ENCODE measurements around the gene RYR3.

RYR3 gene

DNA sequence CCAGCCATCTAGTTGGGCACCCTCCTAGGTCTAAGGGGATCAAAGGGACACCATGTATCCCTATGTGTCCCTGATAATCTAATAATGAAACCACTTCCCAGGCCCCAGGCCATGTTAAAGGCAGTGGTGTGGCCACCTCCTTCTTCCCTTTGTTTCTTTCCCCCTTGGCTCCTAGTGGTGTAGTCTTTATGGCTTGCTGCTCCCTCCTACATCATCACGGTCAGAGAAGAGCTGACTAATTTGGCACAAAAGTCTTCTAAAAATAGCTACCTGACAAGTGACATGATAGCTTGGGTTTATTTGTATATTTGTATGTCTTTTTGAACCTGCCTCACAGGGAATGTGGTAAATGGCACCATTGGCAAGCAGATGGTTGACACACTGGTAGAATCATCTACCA lies 526.5 kb downstream of the RYR3 start:
- no peak for DNase-seq (ENCODE audit: low spot score)

DNA sequence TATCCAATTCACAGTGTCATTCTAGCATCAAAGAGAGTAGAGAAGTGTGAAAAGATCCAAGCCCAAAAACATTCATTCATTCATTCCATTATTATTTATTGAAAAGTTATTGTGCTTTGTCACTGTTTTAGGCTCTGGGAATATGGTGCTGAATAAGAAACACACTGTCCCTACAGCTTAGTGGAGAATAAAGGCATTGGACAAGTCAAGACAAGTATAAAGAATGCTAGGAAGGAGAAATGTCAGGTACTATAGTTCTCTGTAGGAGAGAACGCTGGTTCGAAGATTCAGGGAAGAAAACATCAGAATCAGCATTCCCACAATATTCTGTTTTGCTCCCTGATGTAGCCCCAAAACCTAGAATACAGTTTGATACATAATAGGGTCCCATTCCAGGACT lies 528.8 kb downstream of the RYR3 start:
- no peak for DNase-seq (ENCODE audit: low spot score)

DNA sequence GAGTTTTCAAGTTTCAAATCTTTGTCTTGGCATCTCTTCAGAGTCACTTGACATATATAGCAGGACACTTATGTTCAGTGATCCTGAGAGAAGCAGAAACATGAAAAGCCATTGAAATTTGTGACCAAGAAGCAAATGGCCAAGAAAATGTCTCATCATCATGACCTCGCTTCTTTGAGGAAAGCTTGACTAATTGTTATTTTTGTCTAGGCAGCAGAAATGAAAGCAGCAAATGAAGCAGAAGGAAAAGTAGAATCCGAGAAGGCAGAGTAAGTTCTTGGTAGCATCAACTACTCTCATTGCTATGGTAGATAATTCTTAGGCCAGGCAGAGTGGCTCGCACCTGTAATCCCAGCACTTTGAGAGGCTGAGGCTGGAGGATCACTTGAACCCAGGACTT lies 529.8 kb downstream of the RYR3 start:
- DNase-seq (ENCODE audit: low spot score) = no peak

DNA sequence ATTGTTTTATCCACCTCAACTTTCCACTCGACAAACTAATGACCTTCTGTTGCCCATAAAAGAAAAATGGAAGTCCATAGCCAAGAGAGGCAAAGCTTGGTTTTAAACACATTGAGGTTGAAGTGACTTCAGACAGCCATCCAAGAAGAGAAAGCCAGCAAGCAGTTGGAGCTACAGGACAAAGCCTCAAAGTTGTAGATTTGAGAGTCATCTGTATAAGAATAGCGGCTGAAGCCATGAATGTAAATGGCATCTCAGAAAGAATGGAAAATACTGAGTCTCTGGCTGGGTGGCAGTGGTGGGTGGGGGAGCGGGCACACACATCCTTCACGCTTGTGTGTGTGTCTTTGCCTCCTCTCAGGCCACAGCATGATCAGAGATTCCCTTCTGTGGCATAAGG lies 533.4 kb downstream of the RYR3 start:
- no peak for DNase-seq (ENCODE audit: low spot score)

DNA sequence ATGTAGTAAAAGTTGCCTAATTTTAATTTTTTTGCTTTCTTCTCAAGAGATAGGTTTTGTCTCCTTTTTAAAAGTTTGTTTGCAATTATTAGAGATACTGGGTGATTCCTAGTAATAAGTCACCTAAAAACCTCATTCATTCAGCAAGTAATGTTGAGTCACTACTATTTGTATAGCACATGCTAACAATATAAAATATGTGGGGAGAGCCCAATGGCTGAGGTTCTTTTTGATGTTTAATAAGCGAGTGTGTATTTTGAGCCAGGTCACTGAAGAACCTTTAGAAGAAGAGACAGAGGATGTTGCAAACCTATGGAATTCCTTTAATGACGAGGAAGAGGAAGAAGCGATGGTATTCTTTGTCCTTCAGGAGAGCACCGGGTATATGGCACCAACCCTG lies 533.8 kb downstream of the RYR3 start:
- DNase-seq (ENCODE audit: low spot score) = no peak

DNA sequence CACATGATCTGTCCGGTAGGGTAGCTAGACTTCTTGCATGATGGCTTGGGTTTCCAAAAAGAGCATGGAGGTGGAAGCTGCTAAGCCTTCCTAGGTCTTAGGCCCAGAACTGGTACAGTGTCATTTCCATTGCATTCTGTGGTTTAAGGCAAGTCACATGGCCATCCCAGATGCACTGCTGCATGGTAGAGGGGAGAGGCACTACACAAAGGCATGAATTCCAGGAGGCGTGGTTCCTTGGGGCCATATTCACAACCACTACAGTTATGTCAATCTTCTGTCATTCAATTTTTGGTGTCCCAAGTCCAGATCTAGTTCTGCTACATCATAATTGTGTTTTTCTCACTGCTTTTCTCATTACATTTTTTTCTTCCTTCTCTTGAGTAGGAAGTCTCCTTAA lies 535.4 kb downstream of the RYR3 start:
- DNase-seq (ENCODE audit: low spot score) = no peak

DNA sequence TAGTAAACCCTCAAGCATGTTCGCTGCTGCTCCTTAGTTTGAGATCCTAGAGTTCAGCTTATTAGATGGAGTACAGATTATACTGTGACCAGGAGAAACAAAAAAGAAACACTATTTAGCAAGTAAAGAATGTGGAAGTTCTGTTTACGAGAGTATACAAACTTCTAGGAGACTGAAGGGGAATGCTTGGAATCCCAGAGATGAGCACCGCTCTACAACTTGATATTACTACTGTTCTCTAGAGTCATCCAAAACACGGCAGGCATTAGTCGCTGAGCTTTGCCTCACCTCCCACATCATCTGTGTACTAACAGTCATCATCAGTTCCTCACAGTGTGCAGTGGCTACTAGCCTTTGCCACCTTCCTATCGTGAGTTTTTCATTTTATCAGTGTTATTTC lies 536.1 kb downstream of the RYR3 start:
- DNase-seq (ENCODE audit: low spot score) = no peak

DNA sequence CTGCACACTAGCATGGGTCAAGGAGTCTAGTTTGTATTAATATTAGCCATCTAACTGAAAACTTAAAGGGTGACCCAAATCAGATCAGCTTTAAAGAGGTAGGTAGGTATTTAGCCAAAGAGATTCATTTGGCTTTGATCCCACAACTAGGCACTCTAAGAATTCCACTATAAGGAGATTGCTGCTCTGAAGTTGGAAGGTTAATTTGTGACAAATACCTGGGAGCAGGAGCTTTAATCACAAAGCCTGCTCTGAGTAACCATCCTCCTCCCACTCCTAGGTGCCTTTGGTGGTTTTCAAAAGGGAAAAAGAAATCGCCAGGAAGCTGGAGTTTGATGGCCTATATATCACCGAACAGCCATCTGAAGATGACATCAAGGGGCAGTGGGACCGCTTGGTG lies 537.2 kb downstream of the RYR3 start:
- DNase-seq (ENCODE audit: low spot score) = no peak

DNA sequence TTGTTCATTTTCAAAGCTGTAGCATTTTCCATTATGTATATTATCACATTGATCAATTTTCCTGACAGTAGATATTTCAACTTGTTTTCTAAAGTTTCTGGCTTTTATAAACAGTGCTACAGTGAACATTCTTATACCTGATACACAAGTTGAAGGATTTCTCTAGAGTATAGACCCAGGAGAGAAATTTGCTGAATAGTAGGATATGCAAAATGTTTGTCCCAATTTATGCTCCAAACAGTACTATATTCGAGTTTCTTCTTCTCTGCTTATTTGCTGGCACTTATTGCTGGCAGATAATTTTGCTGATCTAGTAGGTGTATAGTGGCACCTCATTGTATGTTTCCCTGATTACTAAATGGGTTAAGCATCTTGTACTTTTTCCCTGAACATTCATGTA lies 540.3 kb downstream of the RYR3 start:
- DNase-seq (ENCODE audit: low spot score) = no peak

DNA sequence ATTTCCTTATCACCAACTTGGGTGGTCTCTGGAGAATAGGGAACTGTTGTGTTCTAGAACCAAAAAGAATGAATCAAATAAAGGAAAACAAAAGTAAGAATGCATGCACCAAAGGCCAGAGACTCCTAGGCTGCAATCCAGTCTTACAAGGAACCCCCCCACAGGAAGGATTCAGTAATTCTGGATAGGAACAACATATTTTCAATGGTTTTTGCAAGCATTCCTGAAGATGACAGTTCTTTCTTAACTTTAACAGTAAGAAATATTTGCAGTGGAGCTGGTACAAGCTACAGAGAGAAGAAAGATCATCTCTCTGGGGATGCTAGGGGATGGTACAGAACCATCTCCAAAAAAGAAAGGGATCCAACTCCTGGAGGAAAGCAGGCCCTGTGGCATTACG lies 541.3 kb downstream of the RYR3 start:
- DNase-seq (ENCODE audit: low spot score) = no peak

DNA sequence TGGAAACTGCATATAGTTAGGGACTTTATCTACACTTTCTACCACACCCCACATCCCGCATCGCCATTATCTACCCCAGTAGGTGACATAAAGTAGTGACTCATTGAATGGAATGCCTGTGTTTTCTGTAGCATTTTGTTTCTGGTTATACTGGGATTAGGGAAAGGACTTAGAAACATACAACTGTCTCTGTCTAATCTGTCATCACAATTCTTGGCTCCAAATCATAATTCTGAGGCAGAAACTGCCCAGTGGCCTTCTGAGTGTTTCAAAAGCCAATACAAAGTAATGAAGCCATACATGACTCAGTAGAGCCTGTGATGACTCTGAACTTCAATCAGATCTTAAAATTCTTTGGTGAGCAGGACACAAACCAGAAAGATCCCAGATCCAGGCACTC lies 541.8 kb downstream of the RYR3 start:
- peak; percentile 2 for DNase-seq (ENCODE audit: low spot score)

DNA sequence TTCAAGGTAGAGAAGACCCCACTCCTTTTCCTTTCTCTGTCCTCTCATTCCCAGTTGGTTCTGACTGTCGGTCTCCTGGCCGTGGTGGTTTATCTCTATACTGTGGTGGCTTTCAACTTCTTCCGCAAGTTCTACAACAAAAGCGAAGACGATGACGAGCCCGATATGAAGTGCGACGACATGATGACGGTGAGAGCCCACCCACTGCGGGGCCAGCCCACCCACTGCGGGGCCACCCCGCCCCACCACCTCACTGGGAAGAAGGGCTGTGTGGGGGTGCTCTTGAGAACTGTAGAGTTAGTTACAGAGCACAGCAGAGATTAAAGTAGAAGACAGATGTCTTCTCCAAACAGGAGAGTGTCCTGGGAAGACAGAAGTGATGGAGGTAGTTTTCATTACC lies 547.0 kb downstream of the RYR3 start:
- DNase-seq (ENCODE audit: low spot score) = no peak

DNA sequence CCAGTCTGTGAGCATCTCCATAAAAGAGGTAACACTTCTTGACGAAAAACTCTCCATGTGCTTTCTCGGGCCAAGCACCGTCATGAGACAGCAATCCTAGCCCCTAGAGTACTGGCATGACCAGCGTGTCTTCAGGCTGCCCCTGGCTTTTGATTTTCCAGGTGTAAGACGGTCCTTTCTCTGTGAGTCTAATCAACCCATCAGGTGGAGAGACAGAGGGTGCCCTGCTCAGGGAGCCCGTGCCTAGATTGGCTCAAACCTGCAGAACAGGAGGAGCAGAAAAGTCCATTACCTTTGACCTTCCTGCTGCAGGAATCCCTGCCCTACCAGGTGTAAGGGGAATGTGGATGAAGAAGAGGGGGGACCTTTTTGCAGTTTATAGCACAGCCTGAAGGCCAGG lies 548.1 kb downstream of the RYR3 start:
- DNase-seq (ENCODE audit: low spot score) = no peak

DNA sequence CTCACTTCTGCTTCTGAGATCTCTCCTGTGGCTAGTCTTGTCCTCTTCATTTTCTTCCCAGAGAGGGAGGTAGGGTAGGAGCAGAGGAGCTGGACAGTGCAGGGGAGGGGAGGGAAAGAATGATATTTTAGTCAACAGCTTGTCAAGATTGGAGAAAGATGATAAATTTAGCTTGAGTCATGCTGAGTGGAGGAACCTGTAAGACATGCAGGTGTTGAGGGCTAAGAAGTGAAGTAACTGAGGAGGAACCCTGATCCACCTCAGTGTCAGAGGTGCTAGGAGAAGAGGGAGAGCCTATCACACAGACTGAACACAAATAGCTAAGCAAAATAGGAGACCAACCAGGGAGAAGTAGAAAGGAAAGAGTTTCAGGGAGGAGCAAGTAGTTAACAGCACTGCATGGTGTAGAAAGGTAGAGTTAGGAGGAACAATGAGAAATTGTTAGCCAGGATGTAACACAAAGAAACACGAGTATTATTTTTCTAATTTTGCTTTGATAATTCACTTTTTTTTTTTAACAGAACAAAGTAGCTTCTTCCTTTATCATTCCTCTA lies 549.3 kb downstream of the RYR3 start:
- DNase-seq (ENCODE audit: low spot score) = no peak

DNA sequence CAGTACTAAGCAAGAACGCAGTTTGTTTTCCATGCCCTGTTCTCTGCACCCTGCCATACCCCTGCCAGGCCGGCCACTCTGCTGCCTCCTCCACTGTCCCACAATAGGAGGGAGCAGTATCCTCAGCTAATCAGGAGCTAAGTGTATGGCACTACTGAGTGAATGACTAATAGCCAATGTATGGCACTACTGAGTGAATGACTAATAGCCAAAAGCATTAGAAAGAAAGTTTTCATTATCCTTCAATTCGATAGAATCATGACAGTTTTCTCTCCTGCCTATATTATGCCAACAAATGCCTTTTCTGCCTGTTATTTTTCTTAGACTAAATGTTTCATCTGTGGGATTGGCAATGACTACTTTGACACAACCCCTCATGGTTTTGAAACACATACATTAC lies 550.0 kb downstream of the RYR3 start:
- DNase-seq (ENCODE audit: low spot score) = peak; percentile 38

DNA sequence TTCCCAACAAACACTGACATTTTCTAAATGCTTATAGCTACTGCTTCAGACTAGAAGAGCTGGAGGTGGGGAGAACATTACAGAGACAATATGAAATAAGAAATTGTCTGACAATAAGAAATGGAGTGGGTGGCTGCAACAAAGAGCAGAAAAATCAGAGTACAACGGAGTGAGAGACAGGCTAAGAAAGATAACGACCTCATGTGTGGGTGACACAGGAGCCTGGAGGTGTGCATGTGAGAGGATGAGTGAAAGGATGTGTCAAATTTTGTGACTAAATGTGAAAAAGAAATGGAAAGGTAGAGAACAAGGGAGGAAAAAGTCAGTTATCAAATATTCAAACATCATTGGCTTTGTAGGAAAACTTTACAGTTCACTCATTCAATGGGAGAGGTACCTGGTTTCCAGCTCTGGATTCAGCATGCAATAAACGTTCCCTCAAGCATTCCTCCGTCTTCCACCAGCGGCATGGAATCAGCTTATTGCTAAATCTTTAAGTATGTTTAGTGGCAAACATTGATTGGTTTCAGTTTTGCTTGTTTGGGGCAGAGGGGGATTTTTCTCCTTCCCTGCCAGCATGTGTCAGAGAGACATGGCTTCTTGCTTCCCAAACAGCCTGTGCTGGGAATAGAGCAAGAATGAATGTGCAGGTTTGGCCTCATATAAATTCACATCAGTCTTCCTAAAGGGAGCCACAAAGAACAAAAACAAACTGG lies 553.8 kb downstream of the RYR3 start:
- no peak for DNase-seq (ENCODE audit: low spot score)

DNA sequence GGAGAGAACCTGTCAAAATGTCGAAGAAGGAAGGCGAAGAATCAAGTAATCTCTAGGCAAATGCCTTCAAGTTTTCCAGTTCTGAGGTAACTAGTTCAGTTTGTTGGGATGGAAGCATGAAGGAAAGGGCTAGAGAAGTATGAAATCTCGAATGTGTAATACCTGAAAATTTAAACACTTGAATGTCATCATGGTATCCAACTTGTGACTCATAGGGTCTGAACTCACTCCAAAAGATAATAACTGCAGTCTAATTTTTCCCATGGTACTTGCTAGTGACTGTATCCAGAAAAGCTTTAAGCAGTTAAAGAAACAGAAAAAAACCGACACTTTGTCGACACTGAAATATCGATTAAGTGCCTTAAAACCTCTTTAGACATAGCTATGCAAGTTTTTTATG lies 554.6 kb downstream of the RYR3 start:
- DNase-seq (ENCODE audit: low spot score) = no peak

DNA sequence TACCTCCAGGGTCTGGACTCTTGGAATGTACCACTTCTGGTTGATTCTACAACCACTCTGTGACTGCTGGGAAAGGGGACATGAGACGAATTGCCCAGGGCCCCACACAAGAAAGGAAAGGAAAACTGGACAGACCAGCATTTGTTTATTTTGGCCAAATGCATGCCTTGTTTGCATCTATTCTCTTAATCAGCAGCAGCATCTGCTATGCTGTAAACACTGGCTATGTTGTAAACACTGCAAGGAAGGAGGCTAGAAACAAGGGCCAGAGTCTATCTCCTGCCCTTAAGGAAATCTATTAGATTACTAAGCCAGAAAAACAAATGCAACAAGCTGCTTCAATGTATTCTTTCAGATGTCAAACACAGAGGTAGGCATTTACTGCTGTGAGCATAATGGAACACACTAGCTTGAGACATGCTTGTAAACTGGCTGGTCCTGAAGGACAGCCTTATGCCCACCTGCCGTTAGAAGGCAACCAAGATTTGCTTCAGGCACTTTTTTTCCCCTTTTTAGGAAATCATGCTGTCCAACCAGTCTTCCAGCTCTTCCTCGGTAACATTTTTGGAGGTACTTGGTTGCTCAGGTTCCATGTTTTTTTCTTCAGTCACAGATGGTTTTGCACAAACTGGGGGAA lies 555.5 kb downstream of the RYR3 start:
- DNase-seq (ENCODE audit: low spot score) = no peak

DNA sequence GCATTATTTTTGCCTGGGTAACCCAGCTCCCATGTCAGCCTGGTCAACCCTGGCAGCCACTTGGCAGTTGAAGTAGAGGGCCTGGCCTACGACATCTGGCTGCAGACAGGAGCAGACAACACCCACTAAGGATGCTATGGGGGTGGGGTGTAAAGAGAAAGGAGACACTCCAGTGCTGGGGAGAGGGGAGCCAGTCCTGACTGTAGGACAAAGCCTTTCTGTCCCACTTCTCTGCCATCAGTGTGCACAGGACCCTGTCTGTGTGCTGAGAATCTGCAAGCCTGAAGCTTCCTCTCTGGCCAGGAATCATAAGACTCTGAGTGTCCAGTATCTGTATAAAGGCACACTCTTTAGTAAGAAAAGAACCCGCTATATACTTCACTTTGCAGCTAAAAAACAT lies 561.2 kb downstream of the RYR3 start:
- no peak for DNase-seq (ENCODE audit: low spot score)

DNA sequence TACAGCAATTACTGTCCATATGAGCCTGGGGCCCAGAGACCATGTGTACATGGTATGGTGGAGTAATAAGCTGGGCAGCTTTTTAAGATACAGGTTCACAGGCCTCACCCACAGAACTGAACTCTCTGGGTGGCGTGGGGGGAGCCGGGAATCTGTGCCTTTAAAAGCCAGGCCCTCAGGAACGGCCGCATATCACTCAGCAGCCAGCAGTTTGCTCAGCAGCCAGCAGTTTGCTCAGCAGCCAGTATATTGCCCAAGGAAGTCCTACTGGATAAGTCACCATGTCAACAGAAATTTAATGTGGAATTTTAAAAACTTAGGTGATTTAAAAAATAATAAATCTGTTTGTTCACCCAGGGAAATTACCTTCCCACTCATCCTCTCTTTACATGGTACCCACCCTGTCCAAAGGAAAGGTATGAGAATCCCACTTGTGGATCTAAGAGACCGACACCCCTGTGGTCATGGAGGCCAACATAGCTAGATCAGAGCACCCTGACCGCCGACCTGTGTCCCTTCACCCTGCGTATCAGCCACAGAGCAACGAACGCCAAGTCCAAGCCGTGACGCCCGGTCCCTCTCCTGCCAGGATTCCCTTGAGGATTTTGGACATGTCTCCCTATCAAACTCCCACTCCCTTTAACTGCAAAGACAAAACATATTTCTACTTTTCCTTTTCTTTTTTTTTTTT lies 561.8 kb downstream of the RYR3 start:
- DNase-seq (ENCODE audit: low spot score) = no peak

DNA sequence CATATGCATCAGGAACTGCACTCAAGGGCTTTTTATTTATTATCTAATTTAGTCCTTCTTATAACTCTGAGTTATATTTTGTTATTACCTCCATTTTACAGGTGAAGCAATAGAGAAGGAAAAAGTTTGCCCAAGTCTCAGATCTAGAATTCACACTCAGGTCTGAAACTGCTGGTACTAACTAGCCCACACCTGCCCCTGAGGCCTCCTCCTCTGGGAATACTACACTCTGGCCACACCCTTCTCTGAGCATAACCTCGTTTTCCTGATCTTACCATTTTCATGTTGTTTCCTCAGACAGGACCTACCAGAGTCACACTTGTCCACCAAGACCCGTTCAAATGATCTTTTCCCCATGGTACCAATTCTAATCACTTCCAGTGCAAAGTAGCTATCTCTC lies 563.4 kb downstream of the RYR3 start:
- DNase-seq (ENCODE audit: low spot score) = no peak

DNA sequence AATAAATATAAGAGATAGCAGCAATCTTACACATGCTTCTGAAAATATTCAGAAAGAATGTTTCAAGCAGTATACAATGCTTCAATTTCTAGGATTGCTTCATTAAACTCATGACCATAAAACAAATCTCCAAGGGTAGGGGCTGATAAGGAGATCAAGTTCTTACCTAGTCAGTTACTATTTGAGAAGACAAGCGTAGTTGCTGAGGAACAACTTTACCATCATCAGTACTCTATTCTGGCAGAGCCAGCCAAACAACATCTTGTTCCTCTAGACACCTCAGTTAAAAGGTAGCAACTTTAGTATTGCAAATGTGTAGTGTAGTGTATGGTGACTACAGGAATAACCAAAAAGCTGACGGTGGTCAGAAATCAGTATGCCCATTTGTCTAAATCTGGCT lies 572.2 kb downstream of the RYR3 start:
- DNase-seq (ENCODE audit: low spot score) = no peak

DNA sequence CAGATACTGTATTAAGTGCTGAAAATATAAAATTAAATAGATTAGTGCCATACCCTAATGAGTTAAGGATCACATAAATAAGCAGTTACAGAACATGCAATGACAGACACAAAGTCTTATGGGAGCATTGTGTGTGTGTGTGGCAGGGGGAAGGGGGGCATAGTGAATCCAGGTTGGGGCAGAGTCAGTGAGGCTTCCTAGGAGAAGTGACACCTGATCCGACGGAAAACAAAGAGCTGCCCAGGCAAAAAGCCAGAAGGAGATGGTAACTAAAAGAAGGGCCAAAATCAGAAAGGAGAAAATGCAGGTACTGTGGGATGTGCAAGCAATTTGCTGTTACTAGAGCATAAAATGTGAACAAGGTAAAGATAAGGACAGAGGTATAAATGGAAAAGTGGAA lies 577.4 kb downstream of the RYR3 start:
- DNase-seq (ENCODE audit: low spot score) = no peak
